Stimulated activated CD4-positive, alpha-beta T cell treated with anti-CD3 and anti-CD28 coated beads, Interleukin-1b, Interleukin-23, amount 100 ng/mL, for 4 hours (primary cell): ENCODE results near the gene YAP1.

Experiments
- DNase-seq, 2 donors: peaks; one replicate each; pipeline ENCODE4 v3.0.0-alpha.2; 2020; ENCODE audit warnings: low read depth in 2 of 2

Gene YAP1

DNA sequence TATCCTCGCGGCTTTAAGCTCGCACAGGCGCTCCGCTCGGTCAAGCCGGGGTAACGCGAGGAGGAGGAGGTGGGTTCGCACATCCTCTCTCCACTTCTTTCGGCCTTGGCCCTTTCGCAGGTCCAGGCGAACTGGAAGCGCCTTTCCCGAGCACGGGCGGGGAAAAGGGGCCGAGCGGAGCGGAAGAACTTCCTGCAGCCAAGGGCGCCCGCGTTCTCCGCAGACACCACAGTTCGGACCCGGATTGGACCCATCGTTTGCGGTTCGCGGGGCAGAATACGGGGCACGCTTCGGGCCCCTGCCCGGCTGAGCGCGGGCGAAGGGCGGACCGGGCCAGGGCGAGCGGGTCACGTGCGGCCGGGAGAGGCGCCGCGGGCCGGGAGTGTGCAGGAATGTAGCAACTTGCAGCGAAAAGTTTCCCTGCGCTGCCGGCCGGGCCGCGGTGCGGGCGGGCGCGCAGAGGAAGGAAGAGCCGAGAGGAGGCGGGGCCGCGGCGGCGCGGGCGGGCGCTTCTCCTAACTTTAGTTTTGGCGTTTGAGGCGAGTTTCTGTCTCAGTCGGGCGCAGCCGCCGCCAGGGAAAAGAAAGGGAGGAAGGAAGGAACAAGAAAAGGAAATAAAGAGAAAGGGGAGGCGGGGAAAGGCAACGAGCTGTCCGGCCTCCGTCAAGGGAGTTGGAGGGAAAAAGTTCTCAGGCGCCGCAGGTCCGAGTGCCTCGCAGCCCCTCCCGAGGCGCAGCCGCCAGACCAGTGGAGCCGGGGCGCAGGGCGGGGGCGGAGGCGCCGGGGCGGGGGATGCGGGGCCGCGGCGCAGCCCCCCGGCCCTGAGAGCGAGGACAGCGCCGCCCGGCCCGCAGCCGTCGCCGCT is at the start of gene YAP1:
Gene YAP1 (plus strand): TSS at position 552 of the 865 bp plus-strand sequence. CDS start 402 bp downstream, outside the sequence.
- peak; percentile 47 to 65 for DNase-seq

DNA sequence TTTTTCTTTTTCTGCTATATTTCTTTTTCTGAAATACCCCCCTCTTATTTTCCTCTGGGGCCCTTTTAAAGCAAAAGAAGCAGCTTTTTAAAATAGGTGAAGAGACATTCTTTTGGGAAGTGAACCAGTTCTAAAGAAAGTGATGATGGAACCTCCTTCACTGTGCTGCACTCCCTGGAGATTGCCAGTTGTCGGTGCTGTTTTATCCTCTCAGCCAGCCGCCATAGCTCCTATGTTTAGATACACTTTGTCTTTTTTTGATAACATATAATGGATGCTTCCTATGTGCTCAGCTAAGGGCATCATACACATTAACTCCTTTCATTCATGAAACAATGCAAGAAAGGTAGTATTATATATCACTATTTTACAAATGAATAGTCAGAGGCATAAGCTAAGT is 49.0 kb upstream of the YAP1 start:
- no peak for DNase-seq

DNA sequence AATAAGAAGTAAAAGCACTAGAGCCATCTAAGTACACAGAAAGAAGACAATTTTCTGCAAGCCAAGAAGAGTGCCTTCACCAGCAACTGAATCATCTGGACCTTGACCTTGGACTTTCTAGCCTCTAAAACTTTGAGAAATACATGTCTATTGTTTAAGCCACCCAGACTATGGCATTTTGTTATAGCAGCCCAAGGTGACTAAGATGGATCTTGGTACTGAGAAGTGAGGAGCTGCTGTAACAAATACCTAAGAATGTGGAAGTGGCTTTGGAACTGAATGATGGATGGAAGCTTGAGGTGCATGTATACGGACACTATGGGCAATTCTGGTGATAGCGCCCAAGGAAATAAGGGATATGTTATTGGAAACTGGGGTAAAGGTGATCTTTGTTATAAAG is 48.1 kb upstream of the YAP1 start:
- no peak for DNase-seq

DNA sequence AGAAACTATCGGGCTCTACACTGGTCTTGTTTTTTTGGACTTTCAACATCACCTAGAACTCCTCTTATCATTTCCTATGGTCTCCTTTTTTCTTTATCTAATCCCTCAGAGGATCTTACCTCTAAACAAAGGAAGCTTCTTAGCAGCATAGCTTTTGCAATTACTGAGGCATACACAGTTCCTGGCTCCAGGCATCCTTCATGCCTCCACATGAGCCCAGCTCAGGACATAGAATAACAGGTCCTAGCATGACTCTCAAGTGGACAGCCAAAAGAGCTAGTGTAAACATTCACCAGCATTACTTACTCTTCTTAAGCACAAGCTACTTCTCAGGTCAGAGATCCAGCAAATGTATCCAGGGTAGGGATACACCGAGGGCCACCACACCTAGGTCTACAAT is 45.9 kb upstream of the YAP1 start:
- no peak for DNase-seq

DNA sequence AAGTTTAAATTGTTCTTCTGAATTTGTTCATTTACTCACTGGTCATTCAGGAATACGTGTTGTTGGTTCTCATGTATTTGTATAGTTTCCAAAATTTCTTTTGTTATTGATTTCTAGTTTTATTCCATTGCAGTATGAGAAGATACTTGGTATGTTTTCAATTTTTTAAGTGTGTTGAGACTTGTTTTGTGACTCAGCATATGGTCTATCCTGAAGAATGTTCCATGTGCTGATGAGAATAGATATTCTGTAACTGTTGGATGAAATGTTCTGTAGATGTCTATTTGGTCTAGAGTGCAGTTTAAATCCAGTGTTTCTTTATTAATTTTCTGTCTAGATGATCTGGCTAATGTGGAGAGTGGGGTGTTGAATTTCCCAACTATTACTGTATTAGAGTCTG is 39.5 kb upstream of the YAP1 start:
- no peak for DNase-seq

DNA sequence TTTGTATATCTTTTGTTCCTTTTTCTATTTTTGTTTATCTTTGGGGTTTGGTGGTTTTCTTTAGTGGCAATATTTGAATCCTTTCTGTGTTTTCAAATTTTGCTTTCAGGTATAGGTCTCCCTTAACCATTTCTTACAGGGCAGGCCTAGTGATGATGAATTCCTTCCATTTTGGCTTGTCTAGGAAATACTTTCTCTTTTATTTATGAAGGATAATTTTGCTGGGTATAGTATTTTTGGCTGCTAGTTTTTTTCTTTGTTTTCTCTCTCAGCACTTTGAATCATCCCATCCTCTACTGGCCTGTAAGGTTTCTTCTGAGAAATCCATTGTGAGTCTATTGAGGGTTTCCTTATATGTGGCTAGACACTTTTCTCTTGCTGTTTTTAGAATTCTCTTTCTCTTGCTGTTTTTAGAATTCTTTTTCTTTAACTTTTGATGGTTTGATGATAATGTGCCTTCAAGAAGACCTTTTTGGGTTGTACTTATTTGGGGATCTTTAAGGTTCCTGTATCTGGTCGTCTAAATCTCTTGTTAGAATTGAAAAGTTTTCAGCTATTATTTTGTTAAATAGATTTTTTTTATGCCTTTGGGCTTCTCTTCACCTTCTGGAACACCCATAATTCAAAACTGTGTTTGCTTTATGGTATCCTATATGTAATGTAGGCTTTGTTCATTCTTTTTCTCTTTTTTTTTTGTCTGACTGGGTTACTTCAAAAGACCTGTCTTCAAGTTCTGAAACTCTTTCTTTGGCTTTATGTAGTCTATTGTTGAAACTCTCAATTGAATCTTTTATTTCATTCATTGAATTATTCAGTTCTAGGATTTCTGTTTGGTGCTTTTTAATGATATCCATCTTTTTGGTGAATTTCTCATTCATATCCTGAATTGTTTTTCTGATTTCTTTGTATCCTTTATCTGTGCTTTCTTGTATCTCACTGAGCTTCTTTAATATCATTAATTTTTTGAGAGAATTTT is 38.5 kb upstream of the YAP1 start:
- no peak for DNase-seq

DNA sequence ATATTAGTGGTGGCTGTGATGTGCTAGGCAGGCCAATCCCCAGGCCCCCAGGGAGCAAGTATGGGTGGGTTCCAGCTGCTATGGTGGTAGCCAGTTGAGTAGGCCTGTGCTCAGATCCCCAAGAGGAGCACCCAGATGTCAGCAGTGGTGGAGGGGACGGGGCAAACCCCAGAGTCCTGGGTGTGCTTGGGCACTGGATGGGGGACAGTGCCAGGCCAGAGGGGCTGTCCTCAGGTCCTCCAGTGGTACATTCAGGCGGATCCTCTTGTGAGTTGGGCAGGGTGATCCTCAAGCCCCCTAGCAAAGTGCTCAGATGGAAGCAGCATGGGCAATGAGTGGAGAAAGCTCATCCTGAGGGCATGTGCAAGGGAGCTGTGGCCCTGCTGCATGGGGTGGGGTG is 37.0 kb upstream of the YAP1 start:
- DNase-seq = no peak

DNA sequence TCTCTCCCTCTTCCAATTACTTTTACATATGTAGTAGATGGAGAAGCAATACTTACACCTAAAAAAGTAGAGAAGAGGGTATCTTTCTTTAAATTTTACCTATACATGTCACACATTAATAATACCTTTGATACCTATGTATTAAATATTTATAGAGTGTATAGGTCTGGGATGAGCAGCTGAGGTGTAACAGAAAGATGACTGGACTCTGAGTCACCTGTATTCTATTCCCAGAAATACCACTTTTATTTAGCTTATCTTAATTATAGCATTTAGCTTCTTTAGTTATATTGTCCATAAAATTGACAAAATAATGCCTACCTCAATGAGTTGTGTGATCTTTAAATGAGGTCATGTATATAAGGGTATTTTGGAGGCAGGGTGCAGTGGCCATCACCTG is 30.6 kb upstream of the YAP1 start:
- DNase-seq = no peak

DNA sequence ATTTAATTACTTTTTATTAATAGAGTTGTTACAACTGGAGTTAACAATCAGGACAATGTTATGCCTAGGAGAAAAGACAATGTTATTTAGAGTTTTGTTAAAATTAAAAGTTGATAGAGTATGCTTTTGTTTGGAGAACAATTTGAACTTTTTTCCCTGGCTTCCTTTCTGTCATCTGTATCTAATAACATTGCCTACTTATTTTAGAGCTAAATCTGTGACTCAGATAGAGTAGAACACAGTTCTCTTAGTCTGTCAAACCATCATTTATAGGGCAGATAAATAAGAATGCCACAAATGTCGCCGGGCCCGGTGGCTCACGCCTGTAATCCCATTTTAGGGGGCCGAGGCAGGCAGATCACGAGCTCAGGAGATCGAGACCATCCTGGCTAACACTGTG is 28.9 kb upstream of the YAP1 start:
- DNase-seq = no peak

DNA sequence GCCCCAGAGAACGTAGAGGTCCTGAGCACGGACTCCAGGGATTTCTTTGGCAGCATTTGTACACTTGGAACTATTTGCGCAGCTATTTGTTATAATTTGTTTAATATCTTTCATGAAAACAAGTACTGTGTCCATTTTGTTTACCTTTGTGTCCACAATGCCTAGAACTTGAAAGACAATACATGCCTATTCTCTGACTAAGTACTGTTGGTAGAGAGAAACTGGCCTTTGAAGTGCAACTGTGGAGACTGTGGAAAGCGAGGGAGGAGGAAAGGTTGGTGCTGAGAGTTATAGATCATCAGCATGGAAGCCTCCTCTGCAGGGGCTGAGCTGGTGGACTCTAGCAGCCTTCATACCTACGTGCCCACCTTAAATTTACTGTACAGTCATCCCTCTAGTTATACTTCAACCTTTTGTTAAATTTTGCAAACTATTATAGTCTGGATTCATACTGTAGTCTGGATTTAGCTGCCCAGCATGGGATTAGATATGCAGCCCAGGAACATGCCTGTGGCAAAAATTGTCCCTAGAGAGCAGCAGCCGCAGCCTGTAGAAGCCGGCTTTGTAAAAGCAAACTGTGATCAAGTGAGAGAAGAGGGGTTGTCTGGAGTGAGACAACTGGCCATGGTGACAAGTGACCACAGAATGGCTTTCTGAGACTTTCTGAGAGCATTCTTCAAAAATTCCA is 24.2 kb upstream of the YAP1 start:
- no peak for DNase-seq

DNA sequence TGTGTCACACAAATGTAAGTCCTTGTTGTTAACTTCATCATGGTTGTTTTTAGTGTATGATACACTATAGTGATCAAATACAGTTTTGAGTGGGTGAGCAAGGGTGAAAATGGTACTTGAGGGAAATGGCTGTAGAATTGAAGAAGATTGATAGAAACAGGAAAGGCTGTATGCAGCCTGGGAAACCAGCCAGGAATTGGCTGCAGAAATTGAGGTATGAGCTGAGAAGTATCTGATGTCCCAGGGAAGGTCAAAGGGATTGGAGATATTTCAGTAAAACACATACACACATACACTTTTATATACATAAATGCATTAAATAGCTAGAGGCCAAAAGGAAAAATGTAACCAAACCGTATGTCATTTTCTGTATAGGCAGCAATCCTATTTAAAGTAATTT is 13.1 kb upstream of the YAP1 start:
- no peak for DNase-seq

DNA sequence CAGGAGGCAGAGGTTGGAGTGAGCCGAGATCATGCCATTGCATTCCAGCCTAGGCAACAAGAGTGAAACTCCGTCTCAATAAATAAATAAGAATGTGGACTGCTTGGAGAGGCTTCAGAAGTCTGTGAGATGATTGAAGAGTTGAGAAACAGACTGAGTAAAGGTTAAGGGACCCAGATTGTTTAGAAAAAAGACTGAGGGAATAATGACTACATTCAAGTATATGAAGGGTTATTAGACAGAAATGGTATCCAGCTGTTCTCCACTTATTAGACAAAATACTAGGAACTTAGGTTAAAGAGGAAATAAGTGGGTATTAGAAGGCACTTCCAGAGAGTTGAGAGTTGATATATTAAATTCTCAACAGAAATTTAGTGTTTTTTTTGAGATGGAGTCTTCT is 10.5 kb upstream of the YAP1 start:
- DNase-seq = no peak

DNA sequence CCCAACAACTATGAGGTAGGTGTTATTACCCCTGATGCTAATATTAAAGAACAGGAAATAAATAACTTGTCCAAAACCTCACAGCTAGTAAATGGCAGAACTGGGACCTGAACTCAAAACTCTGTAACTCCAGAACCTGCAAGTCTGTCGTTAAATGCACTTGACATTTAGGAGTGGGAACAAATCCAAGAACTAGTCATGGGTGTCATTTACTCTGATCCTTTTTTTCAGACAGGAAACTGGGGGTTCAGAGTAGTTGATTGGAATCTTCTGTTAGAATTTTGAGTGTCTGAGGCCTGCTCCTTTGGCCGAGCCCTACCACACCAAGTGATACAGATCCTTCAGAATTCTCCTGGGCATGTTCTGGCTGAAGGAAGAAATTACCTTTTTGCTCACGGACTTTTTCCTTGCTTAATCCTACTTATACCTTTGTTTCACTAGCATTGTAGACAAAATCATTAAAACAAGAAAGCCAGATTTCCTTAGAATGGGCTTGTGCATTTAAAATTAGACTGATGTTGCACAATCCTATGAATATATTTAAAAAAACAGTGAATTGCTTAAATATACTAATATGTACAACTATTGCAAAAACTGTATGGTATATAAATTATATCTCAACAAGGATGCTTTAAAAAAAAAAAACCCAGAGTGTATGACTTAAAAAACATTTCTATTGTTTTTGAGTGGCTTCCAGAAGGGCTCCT is 1.4 kb upstream of the YAP1 start:
- no peak for DNase-seq

DNA sequence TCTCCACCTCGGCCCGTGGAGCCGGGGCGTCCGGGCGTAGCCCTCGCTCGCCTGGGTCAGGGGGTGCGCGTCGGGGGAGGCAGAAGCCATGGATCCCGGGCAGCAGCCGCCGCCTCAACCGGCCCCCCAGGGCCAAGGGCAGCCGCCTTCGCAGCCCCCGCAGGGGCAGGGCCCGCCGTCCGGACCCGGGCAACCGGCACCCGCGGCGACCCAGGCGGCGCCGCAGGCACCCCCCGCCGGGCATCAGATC is 439 bp downstream of the YAP1 start:
- DNase-seq = no peak

DNA sequence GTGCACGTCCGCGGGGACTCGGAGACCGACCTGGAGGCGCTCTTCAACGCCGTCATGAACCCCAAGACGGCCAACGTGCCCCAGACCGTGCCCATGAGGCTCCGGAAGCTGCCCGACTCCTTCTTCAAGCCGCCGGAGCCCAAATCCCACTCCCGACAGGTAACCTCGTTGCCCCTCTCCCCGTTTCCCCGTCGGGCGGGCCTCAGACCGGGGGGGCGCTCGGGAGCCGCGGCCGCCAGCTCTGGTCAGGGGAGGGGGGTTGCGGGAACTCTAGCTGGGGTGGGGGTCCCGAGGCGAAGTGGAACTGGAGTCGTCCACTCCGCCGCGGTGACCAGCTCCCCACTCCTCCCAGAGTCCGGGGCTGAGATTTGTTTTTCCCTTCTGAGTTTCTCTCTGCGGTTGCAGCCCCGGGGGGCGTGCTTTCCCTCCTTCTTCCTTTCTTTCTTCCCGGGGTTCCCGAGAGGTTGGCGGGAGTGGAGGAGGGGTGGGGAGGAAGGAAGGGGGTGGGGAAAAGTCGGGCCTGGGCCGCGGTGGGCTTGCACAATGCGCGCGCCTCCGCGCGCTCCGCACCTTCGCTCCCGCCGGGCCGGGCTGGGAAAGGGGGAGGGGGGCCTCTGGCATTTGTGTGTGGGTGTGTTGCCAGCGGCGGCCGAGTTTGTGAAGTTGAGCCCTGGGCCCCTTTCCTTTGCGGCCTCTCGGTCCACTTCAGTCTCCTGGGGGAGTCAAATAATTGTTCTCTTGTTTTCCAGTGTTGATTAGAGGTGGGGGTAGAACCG is 952 bp downstream of the YAP1 start:
- DNase-seq = no peak

DNA sequence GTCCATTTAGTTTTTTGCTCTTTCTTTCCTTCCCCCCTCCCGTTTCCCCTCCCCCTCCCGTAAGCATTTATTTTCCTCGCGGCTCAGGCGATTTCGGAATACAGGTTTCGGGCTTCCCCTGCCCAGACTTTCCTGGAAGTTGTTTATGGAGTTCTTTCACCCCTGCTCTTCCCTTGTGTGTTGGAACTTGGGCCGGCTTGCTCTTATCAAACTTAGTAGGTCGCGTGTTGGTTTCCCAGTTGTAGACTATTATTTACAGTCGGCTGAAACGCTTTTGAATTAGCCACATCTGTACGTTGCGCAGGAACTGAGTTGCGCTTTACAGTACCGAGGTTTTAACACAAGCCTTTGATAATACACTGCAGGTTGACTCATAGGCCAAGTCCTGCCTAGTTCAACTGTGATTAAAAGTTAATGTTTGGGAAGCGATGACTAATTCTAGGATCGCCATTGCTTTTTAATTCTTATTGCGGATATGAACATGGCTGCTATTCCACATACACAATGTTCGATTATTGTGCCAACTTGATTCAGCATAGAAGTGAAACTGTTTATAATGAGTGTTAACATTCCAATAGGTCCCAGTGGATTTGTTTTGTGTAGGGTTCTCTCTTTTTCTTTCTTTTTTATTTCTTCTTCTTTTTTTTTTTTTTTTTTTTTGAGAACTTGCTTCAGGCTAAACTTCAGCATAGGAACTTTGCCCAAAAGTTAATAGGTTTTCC is 1.7 kb downstream of the YAP1 start:
- DNase-seq = no peak

DNA sequence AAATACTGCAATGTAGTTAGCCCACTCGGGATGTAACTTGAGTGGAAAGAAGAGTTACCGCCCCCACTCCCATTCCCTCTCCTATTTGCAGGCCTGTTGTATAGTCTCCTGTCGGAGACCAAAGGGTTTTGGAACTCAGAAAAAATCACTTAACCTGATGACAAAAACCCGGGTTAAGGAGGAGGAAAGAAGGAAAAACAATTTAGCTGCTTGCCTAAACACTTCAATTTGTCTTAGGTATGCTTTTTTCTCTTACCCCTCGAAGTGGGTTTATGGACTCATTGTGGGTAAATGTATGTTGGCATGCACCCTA is 2.2 kb downstream of the YAP1 start:
- DNase-seq = no peak

DNA sequence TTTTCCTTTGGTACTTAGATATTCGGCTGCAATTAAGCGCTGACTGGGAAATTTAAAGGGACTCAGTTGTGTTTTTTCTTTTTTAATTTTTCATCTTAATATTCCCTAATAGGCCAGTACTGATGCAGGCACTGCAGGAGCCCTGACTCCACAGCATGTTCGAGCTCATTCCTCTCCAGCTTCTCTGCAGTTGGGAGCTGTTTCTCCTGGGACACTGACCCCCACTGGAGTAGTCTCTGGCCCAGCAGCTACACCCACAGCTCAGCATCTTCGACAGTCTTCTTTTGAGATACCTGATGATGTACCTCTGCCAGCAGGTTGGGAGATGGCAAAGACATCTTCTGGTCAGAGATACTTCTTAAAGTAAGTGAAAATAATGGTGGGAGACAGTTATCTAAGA is 3.8 kb downstream of the YAP1 start:
- no peak for DNase-seq

DNA sequence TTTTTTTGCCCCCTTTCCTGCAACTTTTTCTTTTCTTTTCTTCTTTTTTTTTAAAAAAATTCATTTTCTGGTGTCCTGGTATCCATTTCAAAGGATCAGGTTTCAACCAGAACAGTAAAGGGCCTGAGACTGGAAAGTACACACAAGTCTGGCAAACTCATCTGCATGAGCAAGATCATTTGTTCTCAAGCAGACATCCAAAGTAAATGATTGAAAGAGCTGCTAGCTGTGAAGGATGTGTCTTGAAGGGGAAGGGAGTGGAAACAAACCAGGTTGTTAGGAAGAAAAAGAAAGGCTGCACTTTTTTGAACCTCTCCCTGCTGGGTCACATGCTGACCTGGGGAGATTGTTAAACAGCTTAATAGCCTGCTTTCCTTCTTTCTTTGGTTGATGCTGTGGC is 5.3 kb downstream of the YAP1 start:
- DNase-seq = no peak

DNA sequence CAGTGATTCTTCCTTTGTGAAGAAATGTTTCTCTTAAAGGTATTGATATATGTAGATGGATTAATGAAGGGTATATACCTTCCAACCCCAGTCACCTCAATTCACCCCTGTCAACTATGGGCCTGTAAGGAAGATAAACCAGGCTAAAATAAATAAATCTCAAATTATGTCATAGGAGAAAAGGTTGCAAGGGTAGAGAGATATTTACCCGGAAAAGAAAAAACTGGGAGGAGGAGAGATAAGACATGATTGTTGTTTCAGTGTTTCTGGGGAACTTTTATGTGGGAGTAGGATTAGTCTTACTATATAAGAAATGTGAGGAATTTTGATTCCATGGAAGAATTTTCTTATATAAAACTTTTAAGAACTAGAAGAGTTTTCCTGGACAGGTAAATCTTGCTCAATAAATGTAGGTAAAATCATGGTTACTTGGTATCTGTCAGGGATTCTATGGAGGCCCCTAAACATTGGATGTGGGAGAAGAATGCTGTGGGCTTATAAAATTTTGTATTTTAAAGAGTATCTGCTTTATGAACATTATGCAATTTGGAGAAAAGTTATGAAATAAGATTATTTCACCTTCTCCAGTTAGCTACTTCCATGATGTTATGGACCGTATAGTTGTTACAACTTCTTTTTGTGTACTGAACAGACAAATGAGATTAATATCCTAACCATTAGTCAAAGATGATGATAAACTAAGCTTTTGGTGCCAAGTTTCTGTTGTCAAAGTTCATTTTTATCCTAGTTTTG is 6.4 kb downstream of the YAP1 start:
- no peak for DNase-seq
